Panc1 (cell line): ENCODE data around the gene KBTBD12. TPM values are rescaled to one million over a fixed set of nuclear protein-coding genes. Genes with fewer than 3 reads are reported as not detected.
"Not testable (repeated sequence)": the region's sequence is repeated elsewhere in the genome, so short reads cannot be mapped to it uniquely, and the experiment has no call there.

ENCODE experiments used
- ATAC-seq: fragments of 200-7000 bp; cut with Tn5 transposase; 2 replicates; pipeline ENCODE4 v1.9.1; 2020; ENCODE audit warnings: mild to moderate bottlenecking, moderate library complexity
- BruUV-seq: library from RNA; stranded (reverse); fragments of 400-500 nt; replicated peaks from 2 replicates; lab custom pipeline; 2021; lab: Mats Ljungman, UMichigan
- CTCF ChIA-PET: fragments of 300-600 bp; sonication (Branson Sonifier 250); formaldehyde crosslinking; loops from one replicate; lab custom pipeline; 2022; ENCODE audit warnings: antibody characterized with exemption; lab: Charles Lee
- POLR2A ChIA-PET: fragments of 300-600 bp; sonication (Branson Sonifier 250); formaldehyde crosslinking; loops from one replicate; lab custom pipeline; 2022; ENCODE audit warnings: antibody characterized with exemption; lab: Charles Lee
- DNase-seq: peaks from one replicate; pipeline ENCODE4 v3.0.0-alpha.2; 2010; ENCODE audit warnings: low read depth, low spot score
- H3K27ac ChIP-seq: 2 replicates; pipeline ENCODE4 v1.5.1; 2011; ENCODE audit warnings: mild to moderate bottlenecking, low read length, inconsistent platforms
- H3K27me3 ChIP-seq: fragments of 200-500 bp; sonication (Bioruptor generic); 2 replicates; pipeline ENCODE4 v1.6.0; 2014; ENCODE audit warnings: low read length, inconsistent platforms; ENCODE audit not compliant: control insufficient read depth, insufficient read depth
- H3K36me3 ChIP-seq: fragments of 200-500 bp; sonication (Bioruptor generic); 2 replicates; pipeline ENCODE4 v1.5.1; 2014; ENCODE audit warnings: inconsistent platforms, mild to moderate bottlenecking, low read length, moderate library complexity; ENCODE audit not compliant: control insufficient read depth, insufficient read depth
- H3K4me1 ChIP-seq: 2 replicates; pipeline ENCODE4 v1.5.1; 2011; ENCODE audit warnings: inconsistent platforms, mild to moderate bottlenecking, low read length, moderate library complexity; ENCODE audit not compliant: control insufficient read depth, insufficient read depth
- H3K4me3 ChIP-seq, 2 experiments: 2 replicates each; pipeline ENCODE4 v1.5.1; 2011 to 2012; ENCODE audit warnings: low read depth in 2 of 2, low read length in 2 of 2, mild to moderate bottlenecking in 2 of 2, inconsistent platforms in 1 of 2, moderate library complexity in 1 of 2
- H3K9me3 ChIP-seq: fragments of 200-500 bp; sonication (Bioruptor generic); 2 replicates; pipeline ENCODE4 v1.5.1; 2014; ENCODE audit warnings: low read depth, mild to moderate bottlenecking, inconsistent platforms, low read length, moderate library complexity; ENCODE audit not compliant: control insufficient read depth, insufficient read depth
- POLR2AphosphoS5 ChIP-seq: IDR thresholded peaks from 2 replicates; pipeline ENCODE4 v1.6.1; 2012; ENCODE audit warnings: mild to moderate bottlenecking, low read depth, low read length, moderate library complexity
- SIN3A ChIP-seq: IDR thresholded peaks from 2 replicates; pipeline ENCODE4 v1.6.1; 2012; ENCODE audit warnings: low read depth, mild to moderate bottlenecking, low read length, moderate library complexity, borderline replicate concordance; ENCODE audit not compliant: insufficient read depth
- TCF7L2 ChIP-seq: IDR thresholded peaks from 2 replicates; pipeline ENCODE4 v1.6.1; 2011; ENCODE audit warnings: mild to moderate bottlenecking, low read depth, low read length, inconsistent platforms
- in situ Hi-C: cut with HindIII; loops from 2 replicates; pipeline ENCODE4 v1.10.0; 2016; ENCODE audit warnings: low sequenced_read_pairs, low pct_unique_long_range_greater_than_20kb
- intact Hi-C: fragments of 100-400 bp; cut with micrococcal nuclease; formaldehyde crosslinking; loops from one replicate; pipeline ENCODE4 v1.10.0; 2022; ENCODE audit not compliant: unreplicated experiment
- total RNA-seq: library from RNA; stranded (reverse); gene quantifications from one replicate; pipeline ENCODE4 v1.2.1, GENCODE V29; 2021; ENCODE audit not compliant: unreplicated experiment
- TF ChIP-seq, protein P1 (sequence below): fragments of 450-650 bp; IDR thresholded peaks from 2 replicates; pipeline ENCODE4 v1.5.1; 2017; ENCODE audit warnings: mild to moderate bottlenecking
- TF ChIP-seq, protein P2 (sequence below), 2 experiments: IDR thresholded peaks; 2 replicates each; pipeline ENCODE4 v1.6.1; 2011 to 2012; ENCODE audit warnings: low read depth in 2 of 2, control low read depth in 1 of 2, low read length in 1 of 2, mild to moderate bottlenecking in 1 of 2, moderate library complexity in 1 of 2; ENCODE audit not compliant: insufficient read depth in 1 of 2

KBTBD12 gene
- total RNA-seq, 1 experiment from 2014 or later, result 0.28 TPM

DNA sequence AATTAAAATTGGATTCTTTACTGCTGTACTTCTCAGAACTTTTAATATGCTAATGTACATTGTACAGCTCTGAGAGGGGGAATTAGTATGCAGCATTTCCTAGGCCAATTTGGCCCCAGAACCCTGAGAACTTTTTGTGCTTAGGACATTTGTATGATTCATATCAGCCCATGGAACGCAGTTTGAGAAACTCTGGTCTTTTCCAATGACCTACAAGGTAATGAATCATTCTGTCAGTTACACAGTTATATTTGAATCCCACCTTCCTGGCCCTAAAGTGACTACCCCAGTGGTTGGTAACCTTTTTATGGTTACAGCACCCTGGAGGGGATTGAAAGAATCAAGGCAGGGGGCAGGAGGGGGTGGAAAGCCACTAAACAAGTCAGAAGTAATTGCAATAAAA, 25.6 kb upstream of the KBTBD12 start:
- H3K4me3 ChIP-seq, result no peak overlapping the region
- intact Hi-C loops (no loop called here), in situ Hi-C loops (no loop called here)
- no peaks in the 10 kb centered on the region for H3K36me3 ChIP-seq
- H3K4me1 ChIP-seq, result no peaks in the 10 kb centered on the region
- H3K27me3 ChIP-seq, result 0 out of 2 replicates have a peak, but pooled peaks cover 5% of the 10 kb centered on the region
- H3K9me3 ChIP-seq, result peaks cover 5% of the 10 kb centered on the region; the same call in 1 of the 2 replicates
- no peak for DNase-seq
- H3K27ac ChIP-seq, result no peak overlapping the region
- BruUV-seq, result no TSS peak
- CTCF ChIA-PET, result no interaction called here
- TF ChIP-seq TCF7L2 (no peak), POLR2AphosphoS5 (no peak), SIN3A (no peak)
- TF ChIP-seq, protein P1, sequence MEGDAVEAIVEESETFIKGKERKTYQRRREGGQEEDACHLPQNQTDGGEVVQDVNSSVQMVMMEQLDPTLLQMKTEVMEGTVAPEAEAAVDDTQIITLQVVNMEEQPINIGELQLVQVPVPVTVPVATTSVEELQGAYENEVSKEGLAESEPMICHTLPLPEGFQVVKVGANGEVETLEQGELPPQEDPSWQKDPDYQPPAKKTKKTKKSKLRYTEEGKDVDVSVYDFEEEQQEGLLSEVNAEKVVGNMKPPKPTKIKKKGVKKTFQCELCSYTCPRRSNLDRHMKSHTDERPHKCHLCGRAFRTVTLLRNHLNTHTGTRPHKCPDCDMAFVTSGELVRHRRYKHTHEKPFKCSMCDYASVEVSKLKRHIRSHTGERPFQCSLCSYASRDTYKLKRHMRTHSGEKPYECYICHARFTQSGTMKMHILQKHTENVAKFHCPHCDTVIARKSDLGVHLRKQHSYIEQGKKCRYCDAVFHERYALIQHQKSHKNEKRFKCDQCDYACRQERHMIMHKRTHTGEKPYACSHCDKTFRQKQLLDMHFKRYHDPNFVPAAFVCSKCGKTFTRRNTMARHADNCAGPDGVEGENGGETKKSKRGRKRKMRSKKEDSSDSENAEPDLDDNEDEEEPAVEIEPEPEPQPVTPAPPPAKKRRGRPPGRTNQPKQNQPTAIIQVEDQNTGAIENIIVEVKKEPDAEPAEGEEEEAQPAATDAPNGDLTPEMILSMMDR, result no peak
- TF ChIP-seq, protein P2, sequence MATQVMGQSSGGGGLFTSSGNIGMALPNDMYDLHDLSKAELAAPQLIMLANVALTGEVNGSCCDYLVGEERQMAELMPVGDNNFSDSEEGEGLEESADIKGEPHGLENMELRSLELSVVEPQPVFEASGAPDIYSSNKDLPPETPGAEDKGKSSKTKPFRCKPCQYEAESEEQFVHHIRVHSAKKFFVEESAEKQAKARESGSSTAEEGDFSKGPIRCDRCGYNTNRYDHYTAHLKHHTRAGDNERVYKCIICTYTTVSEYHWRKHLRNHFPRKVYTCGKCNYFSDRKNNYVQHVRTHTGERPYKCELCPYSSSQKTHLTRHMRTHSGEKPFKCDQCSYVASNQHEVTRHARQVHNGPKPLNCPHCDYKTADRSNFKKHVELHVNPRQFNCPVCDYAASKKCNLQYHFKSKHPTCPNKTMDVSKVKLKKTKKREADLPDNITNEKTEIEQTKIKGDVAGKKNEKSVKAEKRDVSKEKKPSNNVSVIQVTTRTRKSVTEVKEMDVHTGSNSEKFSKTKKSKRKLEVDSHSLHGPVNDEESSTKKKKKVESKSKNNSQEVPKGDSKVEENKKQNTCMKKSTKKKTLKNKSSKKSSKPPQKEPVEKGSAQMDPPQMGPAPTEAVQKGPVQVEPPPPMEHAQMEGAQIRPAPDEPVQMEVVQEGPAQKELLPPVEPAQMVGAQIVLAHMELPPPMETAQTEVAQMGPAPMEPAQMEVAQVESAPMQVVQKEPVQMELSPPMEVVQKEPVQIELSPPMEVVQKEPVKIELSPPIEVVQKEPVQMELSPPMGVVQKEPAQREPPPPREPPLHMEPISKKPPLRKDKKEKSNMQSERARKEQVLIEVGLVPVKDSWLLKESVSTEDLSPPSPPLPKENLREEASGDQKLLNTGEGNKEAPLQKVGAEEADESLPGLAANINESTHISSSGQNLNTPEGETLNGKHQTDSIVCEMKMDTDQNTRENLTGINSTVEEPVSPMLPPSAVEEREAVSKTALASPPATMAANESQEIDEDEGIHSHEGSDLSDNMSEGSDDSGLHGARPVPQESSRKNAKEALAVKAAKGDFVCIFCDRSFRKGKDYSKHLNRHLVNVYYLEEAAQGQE (IDR thresholded peaks at IDR 0.05; ENCODE audit: insufficient read depth in 1 of 2, low read depth in 2 of 2, low read length in 1 of 2), result no peak
- POLR2A ChIA-PET, result no interaction called here
- no peak for ATAC-seq

DNA sequence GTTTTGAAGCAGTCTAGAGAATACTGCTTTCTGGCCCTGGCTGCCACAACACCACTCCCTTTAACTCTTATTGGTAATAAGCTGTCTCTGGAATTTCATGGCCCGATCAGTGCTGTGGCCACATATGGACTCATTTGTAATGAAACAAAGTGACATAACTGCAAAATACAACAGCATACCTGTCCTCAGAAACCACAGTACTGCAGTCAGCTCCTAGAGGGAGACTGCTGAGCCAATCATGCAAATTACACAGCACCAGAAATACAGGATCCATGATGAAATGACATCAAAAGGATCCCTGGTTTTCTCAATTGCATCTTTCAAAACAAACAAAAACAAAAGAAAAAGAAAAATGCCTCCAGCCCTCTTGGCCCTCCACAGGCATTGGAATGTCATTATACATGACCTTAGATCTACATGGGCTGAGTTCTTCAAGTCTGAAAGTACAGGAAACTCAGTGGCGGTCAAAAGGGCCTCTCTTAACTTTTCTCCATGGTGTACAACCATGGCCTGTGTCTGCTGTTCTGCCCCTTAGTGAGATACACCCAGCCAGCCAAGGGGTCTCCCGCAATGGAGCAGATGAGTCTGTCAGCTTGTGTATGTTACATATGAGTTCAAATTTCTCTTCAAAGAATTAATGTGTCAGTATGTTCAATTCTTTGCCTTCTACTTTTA, 24.9 kb upstream of the KBTBD12 start:
- no peaks in the 10 kb centered on the region for H3K36me3 ChIP-seq
- no peak overlapping the region for H3K4me3 ChIP-seq
- ChIA-PET POLR2A (no interaction called here), CTCF (no interaction called here)
- H3K9me3 ChIP-seq, result peaks cover 5% of the 10 kb centered on the region; the same call in 1 of the 2 replicates
- no peak for DNase-seq
- no peak overlapping the region for H3K27ac ChIP-seq
- in situ Hi-C loops, result no loop called here
- ATAC-seq, result no peak
- H3K4me1 ChIP-seq, result no peaks in the 10 kb centered on the region
- 0 out of 2 replicates have a peak, but pooled peaks cover 2% of the 10 kb centered on the region for H3K27me3 ChIP-seq
- intact Hi-C loops, result no loop called here
- TF ChIP-seq, protein P2 (IDR thresholded peaks at IDR 0.05; ENCODE audit: insufficient read depth in 1 of 2, low read depth in 2 of 2, low read length in 1 of 2), result no peak
- TF ChIP-seq POLR2AphosphoS5 (no peak), SIN3A (no peak), TCF7L2 (no peak)
- TF ChIP-seq, protein P1, result no peak
- no TSS peak for BruUV-seq

DNA sequence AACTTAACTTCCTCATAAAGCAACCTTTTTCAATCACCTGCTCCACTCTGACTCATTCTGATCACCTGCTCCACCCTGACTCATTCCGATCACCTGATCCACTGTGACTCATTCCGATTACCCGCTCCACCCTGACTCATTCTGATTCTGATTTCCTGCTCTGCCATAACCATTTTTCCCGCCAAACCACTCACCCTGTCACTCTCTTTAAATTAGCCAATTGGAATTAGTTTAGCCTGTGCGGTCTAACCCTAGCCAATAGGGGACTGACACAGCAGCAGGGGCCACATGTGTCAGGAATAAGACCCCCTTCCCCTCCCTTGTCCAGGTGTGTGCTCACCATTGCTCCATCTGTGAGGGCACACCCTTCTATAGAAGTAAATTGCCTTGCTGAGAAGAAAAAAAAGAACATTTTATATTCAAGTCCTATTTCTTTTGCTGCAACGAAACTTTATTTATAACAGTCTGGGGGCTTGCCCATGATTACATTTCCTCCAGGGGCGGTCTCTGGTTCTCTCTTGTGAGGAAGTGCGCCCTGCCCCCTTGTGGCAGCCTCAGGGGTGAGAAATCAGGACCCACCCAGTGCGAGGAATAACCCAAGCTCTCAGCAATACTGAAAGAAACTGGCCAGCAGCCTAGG, 24.3 kb upstream of the KBTBD12 start:
- CTCF ChIA-PET, H3K27me3 ChIP-seq, POLR2A ChIA-PET, in situ Hi-C loops, BruUV-seq, H3K4me1 ChIP-seq, ATAC-seq, DNase-seq, H3K4me3 ChIP-seq, H3K36me3 ChIP-seq, H3K27ac ChIP-seq, H3K9me3 ChIP-seq, intact Hi-C loops: not testable (repeated sequence)
